GM12878 (cell line): Measurements from ENCODE around the gene RCOR2. TPM values are rescaled to one million over a fixed set of nuclear protein-coding genes. Genes with fewer than 3 reads are reported as not detected.

Experiments
- ATAC-seq: fragments of 200-7000 bp; cut with Tn5 transposase; 3 replicates; pipeline ENCODE4 v1.9.1; 2020; ENCODE audit warnings: mild to moderate bottlenecking, moderate library complexity
- BruUV-seq: library from RNA; stranded (reverse); fragments of 400-500 nt; replicated peaks from 2 replicates; lab custom pipeline; 2021; lab: Mats Ljungman, UMichigan
- CTCF ChIA-PET: fragments of 300-600 bp; sonication (Branson Sonifier 250); formaldehyde crosslinking; extraction: SDS; loops from one replicate; lab custom pipeline; 2021; ENCODE audit warnings: inconsistent platforms; lab: Yijun Ruan, JAX
- POLR2A ChIA-PET: fragments of 350-600 bp; formaldehyde crosslinking; extraction: SDS; loops from one replicate; lab custom pipeline; 2021; ENCODE audit warnings: inconsistent platforms; lab: Charles Lee
- RAD21 ChIA-PET: fragments of 300-600 bp; sonication (Branson Sonifier 250); formaldehyde crosslinking; loops from one replicate; lab custom pipeline; 2023; ENCODE audit warnings: antibody characterized with exemption; ENCODE audit not compliant: unreplicated experiment; lab: Charles Lee
- SMC1A ChIA-PET: fragments of 300-600 bp; sonication (Branson Sonifier 250); formaldehyde crosslinking; loops from one replicate; lab custom pipeline; 2023; ENCODE audit not compliant: unreplicated experiment, uncharacterized antibody; lab: Charles Lee
- DNase-seq: peaks from one replicate; pipeline ENCODE4 v3.0.0-alpha.2; 2011; ENCODE audit warnings: low read depth, low spot score
- FAIRE-seq: peaks from 3 replicates; lab custom pipeline; 2011; peaks lifted over from hg19 to GRCh38; lab: Jason Lieb, UNC
- H2AFZ ChIP-seq: 2 replicates; pipeline ENCODE4 v1.6.0; 2011; ENCODE audit warnings: low read depth, low read length, control low read depth; ENCODE audit not compliant: control insufficient read depth
- H3K27ac ChIP-seq: 2 replicates; pipeline ENCODE4 v1.5.1; 2011; ENCODE audit warnings: control low read depth; ENCODE audit not compliant: control insufficient read depth, insufficient read depth
- H3K27me3 ChIP-seq, 2 experiments: replicated peaks in 1 of 2; 2 replicates each; pipeline versions ENCODE4 v1.6.0 to v1.6.1; 2011; ENCODE audit warnings: low read length in 1 of 2; ENCODE audit not compliant: control insufficient read depth in 2 of 2, insufficient read depth in 2 of 2
- H3K36me3 ChIP-seq, 2 experiments: 2 replicates each; pipeline ENCODE4 v1.5.1; 2011; ENCODE audit warnings: low read length in 1 of 2; ENCODE audit not compliant: control insufficient read depth in 2 of 2, insufficient read depth in 2 of 2
- H3K4me1 ChIP-seq: 2 replicates; pipeline ENCODE4 v1.6.1; 2011; ENCODE audit warnings: mild to moderate bottlenecking, low read length, moderate library complexity, mixed read lengths; ENCODE audit not compliant: control insufficient read depth, insufficient read depth
- H3K4me2 ChIP-seq: 2 replicates; pipeline ENCODE4 v1.6.0; 2011; ENCODE audit warnings: control low read depth; ENCODE audit not compliant: control insufficient read depth, insufficient read depth
- H3K4me3 ChIP-seq: fragments of 200-600 bp; sonication (generic); 2 replicates; pipeline ENCODE4 v1.5.1; 2016
- H3K79me2 ChIP-seq: 2 replicates; pipeline ENCODE4 v1.6.0; 2011; ENCODE audit warnings: low read length; ENCODE audit not compliant: control insufficient read depth, insufficient read depth
- H3K9ac ChIP-seq: 2 replicates; pipeline ENCODE4 v1.8.0; 2011; ENCODE audit warnings: low read length, control low read depth, mixed read lengths; ENCODE audit not compliant: control insufficient read depth, insufficient read depth
- H3K9me3 ChIP-seq: replicated peaks from 3 replicates; pipeline ENCODE4 v1.5.1; 2011; ENCODE audit warnings: mild to moderate bottlenecking, low read length; ENCODE audit not compliant: control insufficient read depth, insufficient read depth
- H4K20me1 ChIP-seq: 2 replicates; pipeline ENCODE4 v1.6.0; 2011; ENCODE audit not compliant: control insufficient read depth, insufficient read depth
- CREM ChIP-seq: IDR thresholded peaks from 2 replicates; pipeline ENCODE4 v1.6.1; 2014; ENCODE audit warnings: antibody characterized with exemption, low read depth
- CUX1 ChIP-seq: IDR thresholded peaks from 2 replicates; pipeline ENCODE4 v1.6.1; 2012; ENCODE audit warnings: improper control_type of control experiment, low read depth, low read length; ENCODE audit not compliant: insufficient replicate concordance
- IRF4 ChIP-seq: IDR thresholded peaks from 2 replicates; pipeline ENCODE4 v1.6.1; 2011; ENCODE audit warnings: low read depth, low read length
- RAD51 ChIP-seq: fragments of 450-650 bp; IDR thresholded peaks from 2 replicates; pipeline ENCODE4 v1.6.1; 2016; ENCODE audit warnings: moderate library complexity, mild to moderate bottlenecking, inconsistent platforms
- RCOR1 ChIP-seq: conservative IDR thresholded peaks from 2 replicates; pipeline ENCODE4 v1.6.1; 2012; ENCODE audit warnings: low read depth, low read length, improper control_type of control experiment
- SIN3A ChIP-seq: IDR thresholded peaks from 2 replicates; pipeline ENCODE4 v1.6.1; 2012; ENCODE audit warnings: low read depth, low read length, improper control_type of control experiment
- WGBS: methylation state at CpG from one replicate; pipeline ENCODE4 v1.1.6; 2016; ENCODE audit warnings: low lambda C conversion rate; ENCODE audit not compliant: insufficient replicate concordance, insufficient coverage; ENCODE audit errors: missing lambda C conversion rate; 5-methylcytosine and 5-hydroxymethylcytosine counted together
- in situ Hi-C: fragments of 300-500 bp; cut with MboI; formaldehyde crosslinking; loops from 9 replicates; pipeline ENCODE4 v1.14.3; 2018; ENCODE audit warnings: mixed read lengths
- intact Hi-C: fragments of 100-400 bp; cut with micrococcal nuclease; formaldehyde crosslinking; loops from one replicate; pipeline ENCODE4 v1.14.2; 2022; ENCODE audit not compliant: unreplicated experiment
- polyA plus RNA-seq, 11 experiments: library from polyadenylated mRNA; depleted of rRNA in 4 of 11; unstranded in 6 of 11; stranded (reverse) in 5 of 11; fragments of >200 nt; fragmentation: Nextera tagmentation in 4 of 11; fragmentation: Illumina TruSeq in 1 of 11; extraction: Ambion mirVana in 4 of 11; extraction: Trizol in 1 of 11; gene quantifications; 1 replicate in 1 of 11; 2 replicates in 10 of 11; pipeline versions ENCODE4 v1.2.1 to v1.2.3, GENCODE V29; 2011 to 2016; ENCODE audit warnings: inconsistent platforms in 2 of 11, missing spikeins in 2 of 11, low read depth in 1 of 11
- total RNA-seq, 4 experiments: library from RNA; depleted of rRNA in 3 of 4; stranded (reverse); fragments of >200 nt in 3 of 4; fragmentation: Illumina TruSeq in 1 of 4; extraction: Trizol in 1 of 4; gene quantifications; 2 replicates each; pipeline versions ENCODE4 v1.2.1 to v1.2.3, GENCODE V29; 2013 to 2021
- TF ChIP-seq, protein P1 (sequence below): fragments of 450-650 bp; IDR thresholded peaks from 2 replicates; pipeline ENCODE4 v1.6.1; 2017; ENCODE audit warnings: low read depth, mild to moderate bottlenecking, moderate library complexity
- TF ChIP-seq, protein P2 (sequence below): fragments of 450-650 bp; formaldehyde crosslinking; IDR thresholded peaks from 2 replicates; pipeline ENCODE4 v1.4.0; 2020; ENCODE audit warnings: mild to moderate bottlenecking, moderate library complexity

Gene RCOR2
- total and polyA plus RNA-seq, 10 of the 15 experiments (the other 5 are each of a cell fraction or from before 2014, with no cell fraction given), result 0.06 to 0.32 (median 0.17) TPM; not detected in 5

- SMC1A ChIA-PET, result no interaction called here
- H3K9me3 ChIP-seq, result no peaks in the 10 kb centered on the region
- peaks cover 3% of the 10 kb centered on the region for H3K4me1 ChIP-seq
- H3K27ac ChIP-seq, result no peak overlapping the region
- ATAC-seq (no peak), DNase-seq (no peak), FAIRE-seq (no peak)
- CTCF ChIA-PET, result interaction anchor here (1.4 kb wide), 1 partner anchor 9 kb away, joined by 3 read pairs; no protein-coding TSS in a partner anchor
- peaks cover 6 to 13% of the 10 kb centered on the region in 2 experiments; a peak in 3 of 4 replicates for H3K36me3 ChIP-seq
- H3K9ac ChIP-seq, result no peak overlapping the region
- RAD21 ChIA-PET, result no interaction called here
- no TSS peak for BruUV-seq
- no peaks in the 10 kb centered on the region for H3K79me2 ChIP-seq
- no peaks in the 10 kb centered on the region; a peak in 1 of 4 replicates for H3K27me3 ChIP-seq
- TF ChIP-seq SIN3A (no peak), RAD51 (no peak), IRF4 (no peak), CREM (no peak), CUX1 (no peak), RCOR1 (no peak)
- TF ChIP-seq, protein P1, sequence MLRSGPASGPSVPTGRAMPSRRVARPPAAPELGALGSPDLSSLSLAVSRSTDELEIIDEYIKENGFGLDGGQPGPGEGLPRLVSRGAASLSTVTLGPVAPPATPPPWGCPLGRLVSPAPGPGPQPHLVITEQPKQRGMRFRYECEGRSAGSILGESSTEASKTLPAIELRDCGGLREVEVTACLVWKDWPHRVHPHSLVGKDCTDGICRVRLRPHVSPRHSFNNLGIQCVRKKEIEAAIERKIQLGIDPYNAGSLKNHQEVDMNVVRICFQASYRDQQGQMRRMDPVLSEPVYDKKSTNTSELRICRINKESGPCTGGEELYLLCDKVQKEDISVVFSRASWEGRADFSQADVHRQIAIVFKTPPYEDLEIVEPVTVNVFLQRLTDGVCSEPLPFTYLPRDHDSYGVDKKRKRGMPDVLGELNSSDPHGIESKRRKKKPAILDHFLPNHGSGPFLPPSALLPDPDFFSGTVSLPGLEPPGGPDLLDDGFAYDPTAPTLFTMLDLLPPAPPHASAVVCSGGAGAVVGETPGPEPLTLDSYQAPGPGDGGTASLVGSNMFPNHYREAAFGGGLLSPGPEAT, result no peak
- TF ChIP-seq, protein P2, sequence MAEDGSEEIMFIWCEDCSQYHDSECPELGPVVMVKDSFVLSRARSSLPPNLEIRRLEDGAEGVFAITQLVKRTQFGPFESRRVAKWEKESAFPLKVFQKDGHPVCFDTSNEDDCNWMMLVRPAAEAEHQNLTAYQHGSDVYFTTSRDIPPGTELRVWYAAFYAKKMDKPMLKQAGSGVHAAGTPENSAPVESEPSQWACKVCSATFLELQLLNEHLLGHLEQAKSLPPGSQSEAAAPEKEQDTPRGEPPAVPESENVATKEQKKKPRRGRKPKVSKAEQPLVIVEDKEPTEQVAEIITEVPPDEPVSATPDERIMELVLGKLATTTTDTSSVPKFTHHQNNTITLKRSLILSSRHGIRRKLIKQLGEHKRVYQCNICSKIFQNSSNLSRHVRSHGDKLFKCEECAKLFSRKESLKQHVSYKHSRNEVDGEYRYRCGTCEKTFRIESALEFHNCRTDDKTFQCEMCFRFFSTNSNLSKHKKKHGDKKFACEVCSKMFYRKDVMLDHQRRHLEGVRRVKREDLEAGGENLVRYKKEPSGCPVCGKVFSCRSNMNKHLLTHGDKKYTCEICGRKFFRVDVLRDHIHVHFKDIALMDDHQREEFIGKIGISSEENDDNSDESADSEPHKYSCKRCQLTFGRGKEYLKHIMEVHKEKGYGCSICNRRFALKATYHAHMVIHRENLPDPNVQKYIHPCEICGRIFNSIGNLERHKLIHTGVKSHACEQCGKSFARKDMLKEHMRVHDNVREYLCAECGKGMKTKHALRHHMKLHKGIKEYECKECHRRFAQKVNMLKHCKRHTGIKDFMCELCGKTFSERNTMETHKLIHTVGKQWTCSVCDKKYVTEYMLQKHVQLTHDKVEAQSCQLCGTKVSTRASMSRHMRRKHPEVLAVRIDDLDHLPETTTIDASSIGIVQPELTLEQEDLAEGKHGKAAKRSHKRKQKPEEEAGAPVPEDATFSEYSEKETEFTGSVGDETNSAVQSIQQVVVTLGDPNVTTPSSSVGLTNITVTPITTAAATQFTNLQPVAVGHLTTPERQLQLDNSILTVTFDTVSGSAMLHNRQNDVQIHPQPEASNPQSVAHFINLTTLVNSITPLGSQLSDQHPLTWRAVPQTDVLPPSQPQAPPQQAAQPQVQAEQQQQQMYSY (CRISPR knock-in tag), result no peak
- H2AFZ ChIP-seq, result no peak overlapping the region
- H4K20me1 ChIP-seq, result no peaks in the 10 kb centered on the region
- intact Hi-C loops, result no loop called here
- no peak overlapping the region for H3K4me3 ChIP-seq
- in situ Hi-C loops, result no loop called here
- WGBS, result 91% methylated on average over 5 of the region's 22 CpGs
- POLR2A ChIA-PET, result no interaction called here
- no peak overlapping the region for H3K4me2 ChIP-seq
These were observed 5.1 kb downstream of the RCOR2 start for GRCh38 chr11:63911876-63912275.
